Fibroblast of lung (primary cell): ENCODE results near the gene PDZK1IP1.

ENCODE experiments used
- CTCF ChIP-seq, 2 donors: IDR thresholded peaks in 1 of 2; conservative IDR thresholded peaks in 1 of 2; 1 replicate in 1 of 2; 2 replicates in 1 of 2; pipeline ENCODE4 v1.5.1; 2011 to 2012; ENCODE audit warnings: low read length in 2 of 2, control low read depth in 1 of 2, inconsistent platforms in 1 of 2, low read depth in 1 of 2, mild to moderate bottlenecking in 1 of 2
- EZH2 ChIP-seq: IDR thresholded peaks from 2 replicates; pipeline ENCODE4 v1.5.1; 2012; ENCODE audit warnings: low read length, control low read depth, mild to moderate bottlenecking; ENCODE audit errors: missing control alignments

- TF ChIP-seq CTCF (conservative IDR thresholded peaks at IDR 0.05 in 1 of 2, IDR thresholded peaks at IDR 0.05 in 1 of 2; ENCODE audit: low read depth in 1 of 2, low read length in 2 of 2): no peak
- TF ChIP-seq EZH2: no peak
Measured at GRCh38 chr1:47191940-47192457, 2.2 kb upstream of the PDZK1IP1 start.
